ENCODE results near the gene RNF207. TPM values are rescaled to one million over a fixed set of nuclear protein-coding genes. Genes with fewer than 3 reads are reported as not detected.

The RNF207 gene
- polyA plus RNA-seq, 1 donor from 2014 or later: 3.5 TPM

- Histone ChIP-seq H3K79me2 (replicated peaks; ENCODE audit: insufficient read depth, low read length) (no peaks in the 10 kb centered on the region), H4K20me1 (ENCODE audit: insufficient read depth) (no peaks in the 10 kb centered on the region), H3K9me2 (ENCODE audit: insufficient read depth, low read length) (no peaks in the 10 kb centered on the region), H3K27ac (ENCODE audit: low read length) (no peak within 1 kb of the TSS), H3K4me3 (ENCODE audit: low read length) (peak within 1 kb of the TSS; percentile 68), H2AFZ (ENCODE audit: low read depth, low read length) (no peak within 1 kb of the TSS), H3K36me3 (ENCODE audit: insufficient read depth, low read length) (no peaks in the 10 kb centered on the region), H3K27me3 (ENCODE audit: insufficient read depth, low read depth, low read length) (peaks cover 64% of the 10 kb centered on the region), H3K4me2 (ENCODE audit: low read length) (no peak within 1 kb of the TSS), H3K9ac (ENCODE audit: low read length) (peak within 1 kb of the TSS; percentile 60), H3K9me3 (ENCODE audit: low read length) (no peaks in the 10 kb centered on the region), H3F3A (ENCODE audit: insufficient read depth, low read length, poor library complexity, severe bottlenecking) (no peaks in the 10 kb centered on the region)
- TF ChIP-seq EP300 (conservative IDR thresholded peaks at IDR 0.05; ENCODE audit: poor library complexity, severe bottlenecking) (no peak), MXI1 (conservative IDR thresholded peaks at IDR 0.05; ENCODE audit: poor library complexity, severe bottlenecking) (no peak), CTCF (IDR thresholded peaks at IDR 0.05; ENCODE audit: poor library complexity, severe bottlenecking) (no peak), POLR2AphosphoS5 (IDR thresholded peaks at IDR 0.05) (no peak), TAF1 (IDR thresholded peaks at IDR 0.05; ENCODE audit: low read depth) (no peak), REST (IDR thresholded peaks at IDR 0.05; ENCODE audit: borderline replicate concordance) (no peak)
Observed at GRCh38 chr1:6243993-6244392, 38.1 kb downstream of the RNF207 start, which contains the start of gene HES3. TSS of gene HES3 (plus strand) at chr1:6244179. CDS start at chr1:6244366, 187 bp downstream.

GRCh38 chr1:6244401-6245049, 38.6 kb downstream of the RNF207 start:
- H3K9me2 ChIP-seq (ENCODE audit: insufficient read depth, low read length): no peaks in the 10 kb centered on the region
- peak overlapping the region; percentile 43 for H3K4me3 ChIP-seq (ENCODE audit: low read length)
- no peaks in the 10 kb centered on the region for H4K20me1 ChIP-seq (ENCODE audit: insufficient read depth)
- H2AFZ ChIP-seq (ENCODE audit: low read depth, low read length): no peak overlapping the region
- no peaks in the 10 kb centered on the region for H3K79me2 ChIP-seq (replicated peaks; ENCODE audit: insufficient read depth, low read length)
- no peaks in the 10 kb centered on the region for H3F3A ChIP-seq (ENCODE audit: insufficient read depth, low read length, poor library complexity, severe bottlenecking)
- H3K9me3 ChIP-seq (ENCODE audit: low read length): no peaks in the 10 kb centered on the region
- no peaks in the 10 kb centered on the region for H3K36me3 ChIP-seq (ENCODE audit: insufficient read depth, low read length)
- peaks cover 61% of the 10 kb centered on the region for H3K27me3 ChIP-seq (ENCODE audit: insufficient read depth, low read depth, low read length)
- H3K27ac ChIP-seq (ENCODE audit: low read length): no peak overlapping the region
- peak overlapping the region; percentile 5 for H3K9ac ChIP-seq (ENCODE audit: low read length)
- no peak for TF ChIP-seq MXI1 (conservative IDR thresholded peaks at IDR 0.05; ENCODE audit: poor library complexity, severe bottlenecking)
- TF ChIP-seq REST (IDR thresholded peaks at IDR 0.05; ENCODE audit: borderline replicate concordance): no peak
- TF ChIP-seq TAF1 (IDR thresholded peaks at IDR 0.05; ENCODE audit: low read depth): no peak
- no peak for TF ChIP-seq SMC3 (conservative IDR thresholded peaks at IDR 0.05; ENCODE audit: poor library complexity)
- no peak for TF ChIP-seq POLR2AphosphoS5 (IDR thresholded peaks at IDR 0.05)
- TF ChIP-seq EZH2 (IDR thresholded peaks at IDR 0.05; ENCODE audit: borderline replicate concordance, insufficient read depth, low read length, poor library complexity, severe bottlenecking): no peak
- no peak for TF ChIP-seq CTCF (IDR thresholded peaks at IDR 0.05; ENCODE audit: poor library complexity, severe bottlenecking)
- no peak for TF ChIP-seq EP300 (conservative IDR thresholded peaks at IDR 0.05; ENCODE audit: poor library complexity, severe bottlenecking)
- H3K4me2 ChIP-seq (ENCODE audit: low read length): no peak overlapping the region
